Measurements from ENCODE around the gene ATP9A. TPM values are rescaled to one million over a fixed set of nuclear protein-coding genes. Genes with fewer than 3 reads are reported as not detected.
"Not testable (repeated sequence)": the region's sequence is repeated elsewhere in the genome, so short reads cannot be mapped to it uniquely, and the experiment has no call there.

ATP9A gene
- total RNA-seq, 1 experiment from 2014 or later = 31.3 TPM

DNA sequence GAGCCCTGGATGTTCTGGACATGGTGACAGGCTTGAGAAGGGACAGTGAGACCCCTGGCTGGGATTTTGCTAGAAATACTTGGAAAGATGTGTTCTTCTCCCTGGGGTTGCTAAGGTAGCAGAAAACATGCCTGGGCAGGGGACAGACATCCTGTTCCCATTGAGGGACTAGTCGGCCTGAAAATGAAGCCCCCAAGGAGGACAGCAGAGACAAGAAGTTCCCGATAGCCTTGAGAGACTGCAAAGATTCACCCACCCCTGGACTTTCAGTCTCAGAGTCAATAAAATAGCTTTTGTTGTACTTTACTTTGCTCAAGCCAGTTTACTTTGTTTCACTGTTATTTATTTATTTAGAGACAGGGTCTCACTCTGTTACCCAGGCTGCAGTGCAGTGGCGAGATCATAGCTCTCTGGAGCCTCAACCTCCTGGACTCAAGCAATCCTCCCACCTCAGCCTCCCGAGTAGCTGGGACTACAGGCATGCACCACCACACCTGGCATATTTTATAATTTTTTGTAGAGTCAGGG, 28.4 kb downstream of the ATP9A start:
- ATAC-seq (no peak), DNase-seq (no peak)
- ChIA-PET CTCF (no interaction called here), POLR2A (ENCODE audit: unreplicated experiment) (interaction anchor here (0.6 kb wide), 1 partner anchor 12 kb away, joined by 3 read pairs; no protein-coding TSS in a partner anchor)
- TF ChIP-seq EZH2phosphoT487 (IDR thresholded peaks at IDR 0.05; ENCODE audit: borderline replicate concordance, low read length) = no peak
- no peak for TF ChIP-seq EZH2 (IDR thresholded peaks at IDR 0.05; ENCODE audit: low read length, unreplicated experiment)
- no peak for TF ChIP-seq CTCF (conservative IDR thresholded peaks at IDR 0.05; ENCODE audit: low read depth, low read length)
- Histone ChIP-seq H3K4me3 (ENCODE audit: low read length) (no peak overlapping the region), H3K9me2 (replicated peaks; ENCODE audit: low read length) (no peaks in the 10 kb centered on the region), H3K79me2 (ENCODE audit: low read length) (peaks cover 37% of the 10 kb centered on the region), H3K27me3 (ENCODE audit: low read length) (no peaks in the 10 kb centered on the region), H3K4me2 (ENCODE audit: low read length) (no peak overlapping the region), H4K20me1 (ENCODE audit: low read length) (no peaks in the 10 kb centered on the region), H3K4me1 (ENCODE audit: insufficient read depth, low read length) (peaks cover 55% of the 10 kb centered on the region), H3K36me3 (ENCODE audit: low read depth, low read length) (no peaks in the 10 kb centered on the region), H3K9me3 (ENCODE audit: low read length) (no peaks in the 10 kb centered on the region), H2AFZ (ENCODE audit: low read length) (no peak overlapping the region), H3K9ac (ENCODE audit: low read length) (no peak overlapping the region; the same call in 1 of the 2 replicates), H3K27ac (ENCODE audit: low read length) (peak overlapping the region; percentile 41), H3F3A (ENCODE audit: low read length, unreplicated experiment) (peaks cover 11% of the 10 kb centered on the region)
- intact Hi-C loops (cut with micrococcal nuclease) = loop anchor here (10.0 kb wide), 1 partner anchor 755 kb away; no protein-coding TSS in a partner anchor
- BruUV-seq (replicated peaks) = no TSS peak

DNA sequence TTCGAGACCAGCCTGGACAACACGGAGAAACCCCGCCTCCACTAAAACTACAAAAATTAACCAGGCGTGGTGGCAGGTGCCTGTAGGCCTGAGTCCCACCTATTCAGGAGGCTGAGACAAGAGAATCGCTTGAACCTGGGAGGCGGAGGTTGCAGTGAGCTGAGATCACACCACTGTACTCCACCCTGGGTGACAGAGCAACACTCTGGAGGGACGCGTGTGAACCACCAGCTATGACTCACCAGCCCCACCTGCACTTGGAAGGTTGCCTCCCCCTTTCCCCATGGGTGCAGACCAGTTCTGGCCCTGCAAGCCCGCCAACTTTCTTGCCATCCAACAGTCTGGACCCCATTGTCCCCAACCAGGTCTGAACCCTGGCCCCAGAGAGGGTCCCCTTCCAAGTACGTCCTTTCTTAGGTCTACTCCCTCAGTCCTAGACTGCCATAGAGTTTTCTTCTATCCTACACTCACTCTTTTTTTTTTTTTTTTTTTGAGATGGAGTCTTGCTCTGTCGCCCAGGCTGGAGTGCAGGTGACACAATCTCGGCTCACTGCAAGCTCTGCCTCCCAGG, 29.2 kb downstream of the ATP9A start:
- peak; percentile 77 for DNase-seq

DNA sequence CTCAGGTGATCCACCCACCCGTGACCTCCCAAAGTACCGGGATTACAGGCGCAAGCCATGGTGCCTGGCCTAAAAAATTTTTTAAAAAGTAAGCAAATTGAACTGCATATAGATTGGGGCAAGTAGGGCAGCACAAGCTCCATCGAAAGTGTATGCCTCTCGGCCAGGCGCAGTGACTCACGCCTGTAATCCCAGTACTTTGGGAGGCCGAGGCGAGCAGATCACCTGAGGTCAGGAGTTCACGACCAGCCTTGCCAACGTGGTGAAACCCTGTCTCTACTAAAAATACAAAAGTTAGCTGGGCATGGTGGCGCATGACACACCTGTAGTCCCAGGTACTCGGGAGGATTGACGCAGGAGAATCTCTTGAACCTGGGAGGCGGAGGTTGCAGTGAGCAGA, 29.9 kb downstream of the ATP9A start:
- Histone ChIP-seq H3K79me2 (ENCODE audit: low read length) (peaks cover 45% of the 10 kb centered on the region), H3K4me1 (ENCODE audit: insufficient read depth, low read length) (peaks cover 40% of the 10 kb centered on the region)
- H4K20me1 ChIP-seq (ENCODE audit: low read length); H3K9ac ChIP-seq (ENCODE audit: low read length); ATAC-seq; H2AFZ ChIP-seq (ENCODE audit: low read length); POLR2A ChIA-PET (ENCODE audit: unreplicated experiment); CTCF ChIA-PET; BruUV-seq (replicated peaks); H3F3A ChIP-seq (ENCODE audit: low read length, unreplicated experiment); intact Hi-C loops (cut with micrococcal nuclease); H3K27me3 ChIP-seq (ENCODE audit: low read length); H3K36me3 ChIP-seq (ENCODE audit: low read depth, low read length); H3K9me3 ChIP-seq (ENCODE audit: low read length); H3K4me3 ChIP-seq (ENCODE audit: low read length); H3K4me2 ChIP-seq (ENCODE audit: low read length); H3K27ac ChIP-seq (ENCODE audit: low read length); H3K9me2 ChIP-seq (replicated peaks; ENCODE audit: low read length); DNase-seq: not testable (repeated sequence)

More for the DNA sequence above, 29.2 kb downstream of the ATP9A start:
- no peak overlapping the region for H2AFZ ChIP-seq (ENCODE audit: low read length)
- BruUV-seq (replicated peaks) = no TSS peak
- H3K9me3 ChIP-seq (ENCODE audit: low read length) = no peaks in the 10 kb centered on the region
- peak; percentile 11; the same call in 1 of the 2 replicates for ATAC-seq
- intact Hi-C loops (cut with micrococcal nuclease) = no loop called here
- peaks cover 47% of the 10 kb centered on the region for H3K4me1 ChIP-seq (ENCODE audit: insufficient read depth, low read length)
- H3K36me3 ChIP-seq (ENCODE audit: low read depth, low read length) = no peaks in the 10 kb centered on the region
- no peak overlapping the region for H3K4me3 ChIP-seq (ENCODE audit: low read length)
- H3K79me2 ChIP-seq (ENCODE audit: low read length) = peaks cover 45% of the 10 kb centered on the region
- H3K9ac ChIP-seq (ENCODE audit: low read length) = peak overlapping the region; percentile 5; the same call in 1 of the 2 replicates
- H4K20me1 ChIP-seq (ENCODE audit: low read length) = no peaks in the 10 kb centered on the region
- H3F3A ChIP-seq (ENCODE audit: low read length, unreplicated experiment) = peaks cover 8% of the 10 kb centered on the region
- H3K27me3 ChIP-seq (ENCODE audit: low read length) = no peaks in the 10 kb centered on the region
- ChIA-PET POLR2A (ENCODE audit: unreplicated experiment) (no interaction called here), CTCF (no interaction called here)
- no peak overlapping the region for H3K4me2 ChIP-seq (ENCODE audit: low read length)
- TF ChIP-seq CTCF (conservative IDR thresholded peaks at IDR 0.05; ENCODE audit: low read depth, low read length) = no peak
- TF ChIP-seq EZH2phosphoT487 (IDR thresholded peaks at IDR 0.05; ENCODE audit: borderline replicate concordance, low read length) = no peak
- no peak for TF ChIP-seq EZH2 (IDR thresholded peaks at IDR 0.05; ENCODE audit: low read length, unreplicated experiment)
- H3K9me2 ChIP-seq (replicated peaks; ENCODE audit: low read length) = no peaks in the 10 kb centered on the region
- H3K27ac ChIP-seq (ENCODE audit: low read length) = peak overlapping the region; percentile 41

All from PC-3 (cell line).